ENCODE data around the gene DCUN1D3.

- TF ChIP-seq CTCF (IDR thresholded peaks at IDR 0.05) (no peak), POLR2A (IDR thresholded peaks at IDR 0.05; ENCODE audit: low read depth) (no peak), POLR2AphosphoS5 (IDR thresholded peaks at IDR 0.05) (no peak), EP300 (IDR thresholded peaks at IDR 0.05) (no peak)
These were observed 31.0 kb upstream of the DCUN1D3 start for GRCh38 chr16:20931066-20931600.

Data from esophagus muscularis mucosa (tissue), 4 donors.